Measurements from ENCODE around the gene FAM241A. TPM values are rescaled to one million over a fixed set of nuclear protein-coding genes. Genes with fewer than 3 reads are reported as not detected.

Gene FAM241A
- total RNA-seq, 1 experiment from 2014 or later: 10.9 TPM

- no peak overlapping the region for H3K4me3 Mint-ChIP-seq (ENCODE audit: unreplicated experiment)
- no peak overlapping the region for H3K27ac Mint-ChIP-seq (ENCODE audit: low read depth, unreplicated experiment)
- peaks cover 11% of the 10 kb centered on the region for H3K4me1 Mint-ChIP-seq (ENCODE audit: insufficient read depth, unreplicated experiment)
- intact Hi-C loops (cut with micrococcal nuclease): no loop called here
- POLR2A ChIA-PET: interaction anchor here (0.6 to 1.4 kb wide), 4 partner anchors 10 to 812 kb away, joined by 3 to 5 read pairs (median 4); partner anchors contain the start of gene FAM241A
- BruUV-seq (replicated peaks): no TSS peak
- H3K9me3 Mint-ChIP-seq (ENCODE audit: unreplicated experiment): no peaks in the 10 kb centered on the region
- peak; percentile 27 for DNase-seq (ENCODE audit: unreplicated experiment)
- no peak for TF ChIP-seq CTCF (IDR thresholded peaks at IDR 0.05; ENCODE audit: unreplicated experiment)
- no peaks in the 10 kb centered on the region for H3K27me3 Mint-ChIP-seq (ENCODE audit: insufficient read depth, unreplicated experiment)
- peaks cover 4% of the 10 kb centered on the region for H3K36me3 Mint-ChIP-seq (ENCODE audit: insufficient read depth, unreplicated experiment)
- CTCF ChIA-PET: interaction anchor here (0.6 to 1.4 kb wide), 3 partner anchors 28 to 1919 kb away, joined by 3 to 7 read pairs (median 5); no protein-coding TSS in a partner anchor
These were observed 14.3 kb upstream of the FAM241A start for GRCh38 chr4:112130906-112131305.

- BruUV-seq (replicated peaks): no TSS peak
- ChIA-PET CTCF (interaction anchor here (0.6 to 0.8 kb wide), 2 partner anchors 15 to 94 kb away, joined by 3 read pairs; no protein-coding TSS in a partner anchor), POLR2A (interaction anchor here (0.6 kb wide), 1 partner anchor 13 kb away, joined by 3 read pairs; no protein-coding TSS in a partner anchor)
- DNase-seq (ENCODE audit: unreplicated experiment): no peak
- H3K27ac Mint-ChIP-seq (ENCODE audit: low read depth, unreplicated experiment): no peak overlapping the region
- H3K4me3 Mint-ChIP-seq (ENCODE audit: unreplicated experiment): no peak overlapping the region
- peaks cover 4% of the 10 kb centered on the region for H3K36me3 Mint-ChIP-seq (ENCODE audit: insufficient read depth, unreplicated experiment)
- intact Hi-C loops (cut with micrococcal nuclease): no loop called here
- H3K4me1 Mint-ChIP-seq (ENCODE audit: insufficient read depth, unreplicated experiment): no peaks in the 10 kb centered on the region
- no peak for TF ChIP-seq CTCF (IDR thresholded peaks at IDR 0.05; ENCODE audit: unreplicated experiment)
- H3K9me3 Mint-ChIP-seq (ENCODE audit: unreplicated experiment): no peaks in the 10 kb centered on the region
- H3K27me3 Mint-ChIP-seq (ENCODE audit: insufficient read depth, unreplicated experiment): no peaks in the 10 kb centered on the region
These were observed 8.7 kb upstream of the FAM241A start for GRCh38 chr4:112136551-112136950.

GRCh38 chr4:112138538-112138937, 6.7 kb upstream of the FAM241A start:
- no peak overlapping the region for H3K27ac Mint-ChIP-seq (ENCODE audit: low read depth, unreplicated experiment)
- BruUV-seq (replicated peaks): no TSS peak
- no peak for DNase-seq (ENCODE audit: unreplicated experiment)
- no peak overlapping the region for H3K4me3 Mint-ChIP-seq (ENCODE audit: unreplicated experiment)
- ChIA-PET CTCF (interaction anchor here (0.8 kb wide), 1 partner anchor 9 kb away, joined by 4 read pairs; no protein-coding TSS in a partner anchor), POLR2A (interaction anchor here (1.3 kb wide), 1 partner anchor 10 kb away, joined by 4 read pairs; no protein-coding TSS in a partner anchor)
- H3K27me3 Mint-ChIP-seq (ENCODE audit: insufficient read depth, unreplicated experiment): no peaks in the 10 kb centered on the region
- H3K36me3 Mint-ChIP-seq (ENCODE audit: insufficient read depth, unreplicated experiment): no peaks in the 10 kb centered on the region
- intact Hi-C loops (cut with micrococcal nuclease): no loop called here
- TF ChIP-seq CTCF (IDR thresholded peaks at IDR 0.05; ENCODE audit: unreplicated experiment): no peak
- H3K4me1 Mint-ChIP-seq (ENCODE audit: insufficient read depth, unreplicated experiment): no peaks in the 10 kb centered on the region
- H3K9me3 Mint-ChIP-seq (ENCODE audit: unreplicated experiment): no peaks in the 10 kb centered on the region

- no peak for DNase-seq (ENCODE audit: unreplicated experiment)
- H3K36me3 Mint-ChIP-seq (ENCODE audit: insufficient read depth, unreplicated experiment): no peaks in the 10 kb centered on the region
- no peaks in the 10 kb centered on the region for H3K27me3 Mint-ChIP-seq (ENCODE audit: insufficient read depth, unreplicated experiment)
- intact Hi-C loops (cut with micrococcal nuclease): no loop called here
- CTCF ChIA-PET: interaction anchor here (0.9 to 1.0 kb wide), 2 partner anchors 38 to 40 kb away, joined by 3 to 4 read pairs; no protein-coding TSS in a partner anchor
- no peak overlapping the region for H3K27ac Mint-ChIP-seq (ENCODE audit: low read depth, unreplicated experiment)
- no peak for TF ChIP-seq CTCF (IDR thresholded peaks at IDR 0.05; ENCODE audit: unreplicated experiment)
- no peaks in the 10 kb centered on the region for H3K9me3 Mint-ChIP-seq (ENCODE audit: unreplicated experiment)
- POLR2A ChIA-PET: interaction anchor here (2.4 kb wide), 1 partner anchor 92 kb away, joined by 7 read pairs; the partner anchor contains the start of gene AP1AR
- peaks cover 6% of the 10 kb centered on the region for H3K4me1 Mint-ChIP-seq (ENCODE audit: insufficient read depth, unreplicated experiment)
- no TSS peak for BruUV-seq (replicated peaks)
- H3K4me3 Mint-ChIP-seq (ENCODE audit: unreplicated experiment): no peak overlapping the region
These were observed 4.7 kb upstream of the FAM241A start for GRCh38 chr4:112140536-112140935.
